IPS-NIHi7 (cell line): ENCODE measurements around the gene CBFB.

Experiments
- DNase-seq: peaks from one replicate; pipeline ENCODE4 v3.0.0; 2012; ENCODE audit warnings: mixed read lengths; ENCODE audit errors: extremely low spot score

The CBFB gene

DNA sequence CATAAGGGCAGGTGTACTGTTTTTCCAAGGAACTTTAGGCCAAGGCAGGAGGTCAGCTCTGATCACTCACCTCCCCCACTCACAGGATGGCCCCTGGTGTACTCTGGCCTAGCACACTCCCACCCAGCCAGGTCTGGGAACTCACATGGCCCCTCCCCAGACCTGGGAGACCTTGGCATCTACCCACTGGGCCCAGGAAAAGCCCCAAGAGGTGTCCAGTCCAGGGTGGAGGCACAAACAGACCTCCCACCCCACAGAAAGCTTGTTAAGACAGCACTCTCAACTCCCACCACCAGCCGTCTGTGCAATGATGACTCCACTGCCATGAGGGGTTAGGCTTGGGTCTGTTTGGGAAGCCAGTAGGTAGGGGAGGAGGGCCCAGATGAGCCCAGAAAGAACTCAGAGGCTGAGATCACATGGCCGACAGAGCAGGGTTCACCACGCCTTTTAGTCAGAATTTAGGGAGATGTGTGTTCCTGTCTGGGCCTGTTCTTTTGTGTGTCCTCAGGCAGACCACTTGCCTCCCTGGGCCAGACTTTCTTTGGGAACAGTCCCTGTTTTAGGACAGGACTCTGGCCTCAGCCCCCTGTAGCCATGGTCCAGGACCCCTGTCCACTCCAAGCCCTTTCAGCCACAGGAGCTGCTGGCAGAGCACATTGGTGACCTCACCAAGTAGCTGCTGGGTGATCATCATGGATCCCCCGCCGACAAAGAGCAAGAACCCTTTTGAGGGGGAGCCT, 12.1 kb upstream of the CBFB start:
- DNase-seq, result no peak

DNA sequence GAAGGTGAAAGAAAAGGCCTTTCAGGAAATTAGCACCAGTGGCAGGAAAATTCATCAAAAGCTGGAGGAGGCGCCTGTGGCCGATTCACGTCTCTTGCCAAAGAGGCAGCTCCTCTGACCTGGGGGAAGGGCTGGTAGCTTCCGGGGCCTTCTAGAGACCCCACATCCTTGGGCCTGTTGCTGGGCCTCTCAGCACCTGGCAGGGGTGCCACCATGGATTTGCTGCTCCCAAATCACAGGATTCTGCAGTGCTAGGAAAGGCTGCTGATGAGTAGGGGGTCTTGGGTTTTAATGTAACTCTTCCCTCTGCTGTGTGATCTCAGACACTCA, 11.6 kb upstream of the CBFB start:
- DNase-seq, result no peak

DNA sequence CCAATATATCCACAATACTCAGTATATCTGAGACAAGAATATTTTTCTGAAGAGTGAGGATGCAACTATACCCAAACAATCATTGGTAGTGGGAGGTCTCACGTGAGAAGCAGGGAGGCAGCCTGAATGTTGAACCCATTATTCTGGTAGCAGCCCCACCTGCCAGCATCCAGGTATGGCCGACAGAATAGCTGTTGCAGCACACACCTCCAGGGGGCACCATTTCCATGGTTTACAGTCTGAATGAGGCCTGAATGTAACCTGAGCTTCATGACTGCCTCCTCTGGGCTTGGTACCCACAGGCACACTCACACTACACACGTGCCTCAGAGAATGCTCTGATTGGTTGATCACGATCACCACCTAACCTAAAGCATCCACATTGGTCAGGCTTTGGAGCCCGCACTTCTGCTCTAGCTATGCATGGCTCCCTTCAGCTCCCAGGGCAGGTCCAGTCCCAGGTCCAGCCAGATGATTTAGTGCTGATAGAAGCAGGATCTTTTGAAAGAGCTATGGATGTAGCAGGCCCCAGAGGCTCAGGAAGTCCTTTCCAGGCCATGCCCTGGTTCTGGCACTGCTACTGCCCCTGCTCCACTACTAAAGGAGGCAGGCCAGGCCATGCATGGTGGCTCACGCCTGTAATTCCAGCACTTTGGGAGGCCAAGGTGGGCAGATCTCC, 11.0 kb upstream of the CBFB start:
- peak; percentile 95 for DNase-seq

DNA sequence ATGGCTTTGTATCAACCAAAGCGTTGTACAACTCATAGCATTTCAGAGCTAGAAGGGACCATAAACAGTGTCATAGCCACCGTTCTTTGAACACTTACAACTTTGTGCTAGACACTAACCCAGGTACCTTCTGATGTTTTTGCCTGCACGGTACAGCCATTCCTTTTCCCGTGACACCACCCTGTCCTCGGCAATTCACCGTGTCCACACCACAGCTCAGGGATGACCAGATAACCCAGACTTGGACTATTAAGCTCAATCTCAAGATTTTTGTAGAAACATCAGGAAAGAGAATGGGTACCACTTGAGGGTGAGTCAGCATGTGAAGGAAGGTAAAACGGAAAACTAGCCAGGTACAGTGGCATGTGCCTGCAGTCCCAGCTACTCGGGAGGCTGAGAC, 9.8 kb upstream of the CBFB start:
- no peak for DNase-seq

DNA sequence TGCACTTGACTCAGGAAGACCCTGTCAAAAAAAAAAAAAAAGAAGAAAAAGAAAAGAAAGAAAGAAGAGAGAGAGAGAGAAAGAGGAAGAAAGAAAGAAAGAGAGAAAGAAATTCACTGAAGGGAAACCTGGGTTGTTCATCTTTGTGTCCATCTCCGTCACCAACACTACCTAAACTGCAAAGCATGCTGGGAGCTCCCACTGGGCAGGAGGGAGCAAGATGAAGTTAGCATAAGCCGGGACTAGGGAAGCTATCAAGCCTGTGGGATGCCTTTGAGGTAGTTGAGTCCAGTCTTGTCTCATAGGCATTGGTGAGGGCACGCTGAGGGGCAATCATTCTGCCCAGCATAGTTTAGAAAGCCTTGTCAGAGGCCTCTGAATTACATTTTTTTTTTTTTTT, 7.6 kb upstream of the CBFB start:
- DNase-seq, result no peak

DNA sequence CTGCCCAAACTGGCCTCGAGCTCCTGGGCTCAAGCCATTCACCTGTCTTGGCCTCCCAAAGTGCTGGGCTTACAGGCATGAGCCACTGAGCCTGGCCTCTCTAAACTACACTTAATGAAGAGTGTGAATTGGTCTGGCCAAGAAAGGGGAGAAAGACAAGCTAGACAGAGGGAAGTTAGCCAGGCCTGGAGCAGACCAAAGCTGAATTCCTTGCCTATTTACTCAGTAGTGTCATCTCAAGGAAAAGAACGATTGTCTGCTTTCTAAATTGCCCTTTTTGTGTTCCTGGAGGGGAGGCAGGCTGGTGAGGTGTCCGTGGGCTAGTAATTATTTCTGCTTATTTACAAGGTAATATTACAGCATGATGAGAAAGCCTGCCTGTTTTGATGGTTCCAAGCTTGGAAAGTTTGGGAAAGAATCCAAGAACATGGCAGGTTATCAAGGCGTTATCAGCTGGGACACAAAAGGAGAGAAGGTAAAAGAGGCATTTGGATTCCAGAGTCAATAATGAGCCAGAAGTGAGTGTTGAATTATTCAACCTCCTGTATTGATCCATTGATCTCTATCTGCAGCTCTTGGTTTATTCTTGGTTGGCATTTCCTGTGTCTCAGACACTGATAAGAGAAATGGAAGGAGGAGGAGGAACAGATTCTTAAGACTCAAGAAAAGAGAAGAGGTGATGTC, 6.3 kb upstream of the CBFB start:
- DNase-seq, result no peak

DNA sequence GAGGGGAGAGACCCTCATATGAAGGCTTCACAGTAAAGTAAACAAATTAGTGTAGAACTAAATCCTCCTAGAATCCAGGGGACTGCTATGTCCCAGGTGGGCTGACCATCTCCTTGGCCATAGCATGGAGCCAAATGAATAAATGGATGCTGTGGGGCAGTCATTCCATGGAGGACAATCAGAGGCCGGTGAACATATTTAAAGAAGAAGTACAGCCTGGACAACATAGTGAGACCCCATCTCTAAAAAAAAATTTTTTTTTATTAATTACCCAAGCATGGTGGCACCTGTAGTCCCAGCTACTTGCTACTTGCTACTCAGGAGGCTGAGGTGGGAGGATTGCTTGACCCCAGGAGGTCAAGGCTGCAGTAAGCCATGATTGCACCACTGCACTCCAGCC, 5.3 kb upstream of the CBFB start:
- no peak for DNase-seq

DNA sequence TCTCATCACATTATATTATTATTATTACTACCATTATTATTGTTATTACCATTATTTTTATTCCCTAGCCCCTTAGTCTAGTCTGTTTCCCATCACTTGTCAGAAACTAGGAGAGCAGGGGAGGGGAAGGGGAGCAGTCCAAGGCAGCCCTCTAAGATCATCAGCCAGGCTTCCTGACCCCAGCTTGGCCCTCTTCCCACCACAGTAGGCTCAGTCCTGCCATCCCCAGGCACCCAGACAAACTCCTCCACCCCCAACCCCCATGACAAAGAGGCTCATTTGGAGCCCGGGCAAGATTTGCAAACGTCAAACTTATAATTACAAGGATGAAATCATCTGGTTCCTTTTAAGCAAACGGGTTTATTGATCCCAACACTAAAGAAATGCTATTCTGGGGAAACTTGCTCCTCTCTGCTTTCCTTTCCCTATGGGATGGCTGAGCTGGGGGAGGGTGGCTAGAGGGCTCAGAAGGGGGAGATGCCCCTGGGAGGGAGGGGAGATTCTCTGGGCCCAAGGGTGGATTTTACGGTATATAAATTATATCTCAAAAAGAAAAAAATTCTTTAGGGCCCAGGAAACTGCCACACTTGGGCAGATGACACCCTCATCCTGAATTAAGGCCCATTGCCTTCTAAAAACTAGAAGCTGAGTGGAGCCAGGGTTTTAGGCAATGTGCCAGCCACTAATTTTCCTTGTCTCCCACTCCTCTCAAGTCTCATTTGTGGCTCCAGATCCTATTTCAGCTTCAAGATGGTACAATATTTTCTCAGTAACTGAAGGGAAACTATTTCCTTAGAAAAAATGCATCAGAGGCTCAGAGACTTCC, 4.4 kb upstream of the CBFB start:
- no peak for DNase-seq

DNA sequence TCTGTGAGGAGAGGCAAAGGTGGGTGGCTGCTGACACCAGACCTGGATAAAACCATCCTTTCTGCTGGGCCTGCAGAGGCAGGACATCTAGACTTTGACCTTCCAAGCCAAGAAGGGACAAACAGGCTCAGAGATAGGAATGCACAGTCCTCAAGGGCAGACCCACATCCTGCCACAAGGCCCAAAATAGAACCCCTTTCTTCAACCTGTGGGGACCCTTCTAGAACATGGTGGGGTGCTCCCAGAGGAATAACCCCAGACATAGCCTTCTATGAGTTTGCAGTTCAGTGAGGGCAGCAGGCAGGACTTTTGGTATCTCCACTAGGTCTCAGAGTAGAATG, 3.8 kb upstream of the CBFB start:
- no peak for DNase-seq

DNA sequence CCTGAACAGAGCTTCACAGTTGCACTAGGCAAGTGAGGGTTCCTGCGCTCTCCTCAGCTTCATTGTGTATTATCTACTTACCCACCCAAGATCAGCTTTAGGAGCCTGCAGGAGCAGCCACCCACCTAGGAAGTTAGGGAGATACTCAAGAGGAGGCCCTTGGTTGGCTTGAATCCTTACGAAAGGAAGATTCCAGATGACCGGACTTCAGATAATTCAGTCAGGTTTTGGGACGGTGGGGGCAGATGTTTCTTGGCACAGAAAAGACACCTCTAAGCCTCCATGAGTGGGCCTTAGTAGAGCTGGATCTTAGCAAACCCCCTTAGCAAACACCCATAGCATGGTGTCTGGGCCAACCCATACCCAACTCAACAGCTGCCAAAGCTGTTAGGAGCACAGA, 2.4 kb upstream of the CBFB start:
- DNase-seq, result no peak

DNA sequence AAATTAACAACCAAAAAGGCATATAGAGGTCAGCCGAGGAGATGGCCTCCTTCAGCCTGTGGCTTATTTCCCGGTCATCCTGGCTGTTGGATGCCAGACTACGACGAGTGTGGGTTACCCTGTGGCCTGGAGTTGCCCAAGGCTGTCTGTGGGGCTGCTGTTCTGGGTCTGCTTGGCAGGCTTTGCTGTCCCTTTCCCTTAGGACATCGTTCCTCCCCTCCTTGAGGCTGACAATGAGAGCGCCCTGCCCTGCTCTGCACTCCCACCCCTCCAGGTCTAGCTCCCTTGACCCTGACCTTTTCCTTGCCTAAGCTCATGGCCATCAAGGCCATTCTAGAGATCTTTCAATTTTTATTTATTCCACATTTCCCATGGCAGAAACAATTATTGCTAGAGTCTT, 1.9 kb upstream of the CBFB start:
- DNase-seq, result no peak

DNA sequence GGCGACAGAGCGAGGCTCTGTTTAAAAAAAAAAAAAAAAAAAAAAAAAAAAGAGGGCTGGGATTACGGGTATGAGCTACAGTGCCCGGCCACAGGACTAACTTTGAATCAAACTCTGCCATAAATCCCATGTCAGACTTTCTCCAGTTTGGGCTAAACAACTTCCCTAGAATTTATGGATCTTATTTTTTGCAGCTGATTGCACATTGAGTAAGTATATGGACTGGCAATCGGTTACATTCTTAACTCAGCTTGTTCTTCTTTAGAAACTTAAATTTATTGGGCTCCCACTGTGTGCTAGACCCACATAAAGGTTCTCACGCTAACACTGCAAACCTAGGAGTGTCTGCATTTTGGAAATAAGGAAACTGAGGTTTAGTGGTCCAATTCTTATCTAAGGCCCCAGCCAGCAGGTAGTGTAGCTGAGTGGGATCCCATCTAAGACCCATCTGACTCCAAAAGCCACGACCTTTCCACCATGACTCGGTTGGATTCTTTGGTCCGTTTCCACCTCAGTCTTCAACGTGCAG, 718 bp upstream of the CBFB start:
- DNase-seq, result no peak

DNA sequence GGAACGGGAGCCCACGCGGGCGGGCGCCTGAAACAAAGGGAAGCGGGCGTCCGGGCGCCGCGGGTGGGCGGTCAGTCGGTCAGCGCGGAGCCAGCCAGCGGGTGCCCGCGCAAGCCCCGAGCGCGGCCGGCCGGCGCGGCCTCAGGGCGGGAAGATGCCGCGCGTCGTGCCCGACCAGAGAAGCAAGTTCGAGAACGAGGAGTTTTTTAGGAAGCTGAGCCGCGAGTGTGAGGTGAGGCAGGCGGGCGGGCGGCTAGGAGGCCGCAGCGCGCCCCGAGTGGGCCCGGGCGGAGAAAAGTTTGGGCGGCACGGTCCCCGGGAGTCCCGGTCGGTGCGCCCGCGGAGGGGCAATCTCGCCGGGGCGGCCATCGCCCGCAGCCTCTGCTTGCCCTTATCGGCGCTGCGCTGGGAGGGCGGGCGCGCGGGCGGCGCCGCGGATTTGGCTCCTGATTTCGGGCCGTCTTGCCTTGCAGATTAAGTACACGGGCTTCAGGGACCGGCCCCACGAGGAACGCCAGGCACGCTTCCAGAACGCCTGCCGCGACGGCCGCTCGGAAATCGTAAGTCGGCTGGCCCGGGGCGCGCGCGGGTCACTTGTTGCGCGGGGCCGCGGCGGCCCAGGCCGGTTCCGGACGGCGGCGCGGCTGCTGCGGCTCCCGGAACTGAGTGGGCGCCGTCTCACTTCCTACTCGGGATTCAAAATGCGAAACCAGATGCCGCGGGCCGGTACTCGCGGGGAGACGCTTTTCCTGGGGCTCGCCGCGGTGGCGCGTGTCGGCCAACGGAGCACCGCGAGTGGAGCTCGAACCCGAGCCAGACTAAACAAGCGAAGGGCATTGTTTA, 526 bp downstream of the CBFB start:
- peak; percentile 28 for DNase-seq

DNA sequence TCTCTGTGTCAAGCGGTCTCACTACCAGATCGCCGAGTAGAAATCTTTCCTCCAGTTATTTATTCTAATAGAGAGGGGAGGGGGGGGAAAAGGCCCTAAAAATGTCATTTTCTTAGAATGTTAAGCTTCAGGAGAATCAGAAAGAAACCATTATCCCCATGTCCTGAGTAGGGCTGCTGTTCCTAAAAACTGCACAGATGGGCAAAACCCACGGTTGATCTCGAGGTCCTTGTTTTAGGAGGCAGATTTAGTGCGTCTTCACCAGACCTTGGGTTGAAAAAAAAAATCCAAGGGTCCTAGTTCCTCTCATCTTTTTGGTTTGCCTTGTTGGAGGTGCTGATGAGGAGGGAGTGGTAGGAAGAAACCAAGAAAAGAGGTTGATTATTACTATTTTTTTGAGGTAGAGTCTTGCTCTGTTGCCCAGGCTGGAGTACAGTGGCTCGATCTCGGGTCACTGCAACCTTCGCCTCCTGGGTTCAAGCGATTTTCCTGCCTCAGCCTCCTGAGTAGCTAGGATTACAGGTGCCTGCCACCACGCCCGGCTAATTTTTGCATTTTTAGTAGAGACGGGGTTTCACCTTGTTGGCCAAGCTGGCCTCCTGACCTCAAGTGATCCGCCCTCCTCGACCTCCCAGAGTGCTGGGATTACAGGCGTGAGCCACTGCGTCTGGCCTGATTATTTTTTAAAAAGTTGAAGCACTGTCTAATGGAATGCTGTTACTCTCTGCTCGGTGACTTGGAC, 1.4 kb downstream of the CBFB start:
- DNase-seq, result no peak

DNA sequence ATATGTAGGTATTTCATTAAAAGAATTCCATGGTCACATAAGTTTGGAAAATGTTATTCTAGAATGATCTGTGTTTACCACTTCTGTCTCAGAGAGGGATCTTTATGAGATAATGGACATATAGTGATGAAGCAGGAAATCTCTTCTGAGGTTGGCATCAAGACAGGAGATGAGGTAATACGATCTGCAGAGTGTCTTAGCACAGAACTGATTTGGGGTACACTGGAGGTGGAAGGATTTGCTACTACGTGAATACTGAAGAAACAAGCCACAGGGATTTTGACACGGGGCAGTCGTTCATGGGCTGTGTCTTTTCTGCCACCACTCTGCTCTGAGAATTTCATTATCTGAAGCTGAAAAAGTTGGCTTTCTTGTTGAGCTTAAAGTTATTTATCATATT, 5.5 kb downstream of the CBFB start:
- DNase-seq, result no peak

DNA sequence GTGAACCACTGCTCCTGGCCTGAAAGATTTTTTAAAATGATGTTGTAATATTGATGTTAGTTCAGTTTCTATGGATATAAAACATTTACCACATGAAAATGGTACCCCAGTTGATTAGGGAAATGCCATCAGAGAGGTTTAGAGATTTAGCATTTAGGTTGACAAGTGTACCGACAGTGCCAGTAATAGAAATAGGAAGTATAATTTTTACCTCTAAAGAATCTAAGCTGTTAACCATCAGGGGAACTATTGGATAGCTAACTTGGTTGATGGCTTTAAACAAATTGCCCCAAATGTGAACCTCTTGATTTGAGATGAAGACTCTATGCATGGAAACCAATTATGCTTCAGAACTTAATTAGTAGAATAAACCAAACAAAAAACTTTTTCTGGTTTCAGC, 6.4 kb downstream of the CBFB start:
- no peak for DNase-seq

DNA sequence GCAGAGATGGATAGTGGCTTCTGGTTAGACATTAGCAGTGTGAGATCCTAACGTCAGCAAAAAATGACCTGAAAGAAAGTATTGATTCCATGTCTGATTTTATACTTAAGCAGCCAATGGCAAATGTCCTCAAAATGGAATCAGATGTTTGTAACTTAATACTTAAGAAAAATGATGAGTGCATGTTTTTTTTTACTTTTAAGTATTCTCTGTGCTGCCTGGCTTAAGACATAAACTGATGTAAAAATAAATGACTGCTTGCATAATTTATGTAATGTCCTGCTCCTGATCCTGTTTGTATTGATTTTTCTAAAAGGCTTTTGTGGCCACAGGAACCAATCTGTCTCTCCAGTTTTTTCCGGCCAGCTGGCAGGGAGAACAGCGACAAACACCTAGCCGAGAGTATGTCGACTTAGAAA, 7.4 kb downstream of the CBFB start:
- no peak for DNase-seq

DNA sequence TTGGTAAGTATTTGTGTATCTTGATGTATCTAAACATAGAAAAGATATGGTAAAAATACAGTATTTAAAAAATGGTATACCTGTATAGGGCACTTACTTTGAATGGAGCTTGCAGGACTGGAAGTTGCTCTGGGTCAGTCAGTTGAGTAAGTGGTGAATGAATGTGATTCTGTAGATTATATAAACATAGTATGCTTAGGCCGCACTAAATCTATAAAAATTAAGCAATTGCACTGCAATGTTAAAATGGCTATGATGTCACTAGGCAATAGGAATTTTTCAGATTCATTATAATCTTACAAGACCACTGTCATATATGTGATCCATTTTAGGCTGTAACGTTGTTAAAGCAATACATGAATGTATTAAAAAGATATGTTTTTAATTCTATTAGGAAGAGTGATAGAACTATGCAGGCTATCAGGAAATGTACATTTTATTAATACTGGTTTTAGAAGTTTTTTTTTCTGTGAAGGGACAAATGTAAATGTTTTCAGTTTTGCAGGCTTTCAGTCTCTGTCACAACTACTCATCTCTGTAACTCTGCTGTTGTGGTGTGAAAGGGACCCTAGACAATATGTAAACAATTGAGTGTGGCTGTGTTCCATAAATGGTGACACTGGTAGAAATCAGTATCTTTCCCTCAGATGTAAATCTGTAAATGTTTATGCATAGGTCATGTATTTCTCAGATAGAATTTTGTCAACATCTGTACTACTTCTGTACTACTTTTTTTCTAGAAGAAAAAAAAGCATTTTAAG, 10.5 kb downstream of the CBFB start:
- DNase-seq, result no peak

DNA sequence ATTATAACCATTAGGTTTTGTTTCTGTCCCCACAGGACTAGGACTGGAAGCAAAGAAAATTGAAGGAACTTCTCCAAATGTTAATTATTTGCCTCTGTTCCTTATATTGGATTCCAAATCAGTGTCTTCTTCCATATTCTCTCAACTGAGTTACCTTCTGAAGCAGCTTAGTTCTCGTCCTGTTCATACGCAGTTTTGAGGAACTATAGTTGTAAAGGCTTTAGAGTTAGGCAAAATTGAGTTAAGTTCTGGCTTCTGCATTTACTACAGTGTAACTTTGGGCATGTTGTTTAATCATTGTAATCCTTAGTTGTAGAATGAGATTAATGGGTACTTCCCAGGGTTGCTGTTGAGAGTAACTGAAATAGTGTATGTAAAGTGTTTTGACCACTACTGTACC, 11.2 kb downstream of the CBFB start:
- DNase-seq, result no peak

DNA sequence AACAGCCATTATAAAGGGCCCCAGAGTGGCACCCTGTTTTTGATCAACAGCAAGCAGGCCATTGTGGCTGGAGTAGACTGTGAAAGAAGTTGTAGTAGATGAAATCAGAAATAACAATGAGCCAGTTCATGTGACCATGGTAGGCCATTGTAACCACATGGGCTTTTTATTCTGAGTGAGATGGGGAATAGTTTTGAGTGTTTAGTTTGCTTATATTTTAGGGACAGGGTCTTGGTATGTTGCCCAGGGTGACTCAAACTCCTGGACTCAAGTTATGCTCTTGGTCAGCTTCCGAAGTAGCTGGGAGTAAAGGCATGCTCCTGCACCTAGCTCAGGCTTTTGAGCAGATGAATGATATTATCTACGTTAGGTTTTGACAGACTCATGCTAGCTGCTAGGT, 12.0 kb downstream of the CBFB start:
- no peak for DNase-seq
